KG1 (cell line): ENCODE measurements around the gene TXNDC12.
A peak's percentile ranks its signal among the peaks of the same experiment; 100 is the strongest.
"Not testable (repeated sequence)": the region's sequence is repeated elsewhere in the genome, so short reads cannot be mapped to it uniquely, and the experiment has no call there.

Source experiments
- DNase-seq: peaks from one replicate; lab custom pipeline; 2025; lab: John Stamatoyannopoulos, UW

TXNDC12 gene

DNA sequence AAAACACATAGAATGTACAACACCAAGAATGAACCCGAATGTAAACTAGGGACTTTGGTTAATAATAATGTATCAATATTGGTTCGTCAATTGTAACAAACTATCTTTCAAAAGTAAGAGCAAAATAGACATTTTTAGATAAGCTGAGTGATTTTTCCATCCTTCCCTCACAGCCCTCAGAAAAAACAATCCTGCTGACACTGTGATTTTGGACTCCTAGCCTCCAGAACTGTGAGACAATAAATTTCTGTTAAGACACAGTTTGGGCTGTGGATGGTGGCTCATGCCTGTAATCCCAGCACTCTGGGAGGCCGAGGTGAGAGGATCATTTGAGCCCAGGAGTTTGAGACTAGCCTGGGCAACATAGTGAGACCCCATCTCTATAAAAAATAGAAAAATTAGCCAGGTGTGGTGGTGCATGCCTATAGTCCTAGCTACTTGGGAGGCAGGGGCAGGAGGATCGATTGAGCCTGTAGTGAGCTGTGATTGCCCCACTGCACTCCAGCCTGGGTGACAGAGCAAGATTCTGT lies 9.3 kb downstream of the TXNDC12 start:
- not testable (repeated sequence) for DNase-seq

DNA sequence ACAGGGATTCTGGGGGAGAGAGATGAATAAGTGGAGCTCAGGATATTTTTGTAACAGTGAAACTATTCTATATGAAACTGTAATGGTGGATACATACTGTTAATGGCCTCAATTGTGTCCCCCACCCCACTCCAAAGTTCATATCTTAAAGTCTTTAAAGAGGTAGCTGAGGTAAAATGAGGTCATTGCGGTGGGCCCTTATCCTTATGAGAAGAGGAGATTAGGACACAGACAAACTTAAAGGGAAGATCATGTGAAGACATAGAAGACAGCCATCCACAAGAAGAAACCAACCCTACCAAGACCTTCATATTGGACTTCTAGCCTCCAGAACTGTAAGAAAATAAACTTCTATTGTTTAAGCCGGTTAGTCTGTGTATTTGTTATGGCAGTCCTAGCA lies 9.8 kb downstream of the TXNDC12 start:
- DNase-seq: no peak

DNA sequence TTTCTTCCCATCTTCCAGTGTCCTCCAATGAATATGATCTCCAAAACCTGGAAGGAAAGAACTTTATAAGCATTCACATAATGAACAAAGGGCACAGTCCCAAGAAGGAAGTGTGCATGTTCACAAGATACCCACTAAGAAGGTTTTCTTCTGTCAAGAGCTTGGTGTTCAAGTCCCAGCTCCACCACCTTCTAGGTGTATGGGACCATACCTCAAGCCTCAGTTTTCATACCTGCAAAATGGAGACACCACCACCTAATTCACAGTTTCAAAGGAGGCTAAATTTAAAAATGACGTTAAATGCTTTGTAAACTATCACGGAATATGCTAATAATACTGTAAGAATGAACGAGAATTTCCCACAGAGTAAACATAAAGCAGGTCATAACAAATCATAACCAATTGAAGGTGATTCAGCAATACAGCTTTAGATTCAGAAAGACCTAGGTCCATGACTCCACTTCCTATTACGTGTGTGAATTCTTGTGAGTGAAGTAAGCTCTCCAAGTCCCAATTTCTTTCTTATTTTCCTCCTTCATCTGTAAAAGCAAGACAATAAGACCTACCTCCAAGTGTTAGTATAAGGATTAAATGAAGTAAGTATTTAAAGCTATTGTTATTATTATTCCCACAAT lies 13.3 kb downstream of the TXNDC12 start:
- no peak for DNase-seq

- DNase-seq: no peak
Observed at GRCh38 chr1:52037909-52038308, 17.1 kb downstream of the TXNDC12 start.

DNA sequence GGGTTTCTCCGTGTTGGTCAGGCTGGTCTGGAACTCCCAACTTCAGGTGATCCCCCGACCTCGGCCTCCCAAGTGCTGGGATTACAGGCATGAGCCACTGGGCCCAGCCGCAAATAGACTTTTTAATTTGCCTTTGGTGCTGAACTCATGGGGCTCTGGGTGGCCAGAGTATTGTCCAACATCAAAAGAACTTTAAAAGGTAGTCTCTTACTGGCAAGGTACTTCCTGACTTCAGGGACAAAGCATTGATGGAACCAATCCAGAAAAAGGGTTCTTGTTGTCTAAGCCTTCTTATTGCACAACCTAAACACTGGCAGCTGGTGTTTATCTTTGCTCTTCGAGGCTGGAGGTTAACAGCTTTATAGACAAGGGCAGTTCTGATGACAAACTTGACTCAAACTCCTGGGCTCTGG lies 17.6 kb downstream of the TXNDC12 start:
- DNase-seq: no peak

- no peak for DNase-seq
Observed at GRCh38 chr1:52034050-52034384, 21.0 kb downstream of the TXNDC12 start.

GRCh38 chr1:52033190-52034049 lies 21.6 kb downstream of the TXNDC12 start, which contains the start of gene KTI12:
Gene KTI12, minus strand, starts transcription at chr1:52033810. Its CDS starts 49 bp downstream, at chr1:52033761.
- DNase-seq: peak; percentile 84

- no peak for DNase-seq
Observed at GRCh38 chr1:52032785-52033131, 22.2 kb downstream of the TXNDC12 start.

- DNase-seq: no peak
Observed at GRCh38 chr1:52032124-52032784, 22.7 kb downstream of the TXNDC12 start.

GRCh38 chr1:52028839-52029238 lies 26.2 kb downstream of the TXNDC12 start:
- not testable (repeated sequence) for DNase-seq

GRCh38 chr1:52028328-52028727 lies 26.7 kb downstream of the TXNDC12 start:
- no peak for DNase-seq

DNA sequence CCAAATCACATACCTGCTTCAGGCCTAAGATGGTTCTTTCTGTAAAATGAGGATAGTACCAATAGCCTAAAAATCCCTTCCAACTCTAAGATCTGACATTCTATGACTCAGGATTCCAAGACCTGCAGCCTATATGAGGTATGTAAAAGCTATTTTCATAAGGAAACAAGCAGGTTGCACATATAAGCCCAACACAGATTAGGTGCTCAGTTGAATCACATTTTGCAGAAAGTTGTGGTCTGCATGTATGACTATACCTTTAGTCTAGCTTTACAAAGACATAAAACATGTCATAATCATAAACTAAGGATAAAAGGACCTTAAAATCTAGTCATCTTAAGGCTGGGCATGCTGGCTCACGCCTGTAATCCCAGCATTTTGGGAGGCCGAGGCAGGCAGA lies 28.7 kb downstream of the TXNDC12 start:
- DNase-seq: no peak

- no peak for DNase-seq
Observed at GRCh38 chr1:52022133-52022532, 32.9 kb downstream of the TXNDC12 start.

DNA sequence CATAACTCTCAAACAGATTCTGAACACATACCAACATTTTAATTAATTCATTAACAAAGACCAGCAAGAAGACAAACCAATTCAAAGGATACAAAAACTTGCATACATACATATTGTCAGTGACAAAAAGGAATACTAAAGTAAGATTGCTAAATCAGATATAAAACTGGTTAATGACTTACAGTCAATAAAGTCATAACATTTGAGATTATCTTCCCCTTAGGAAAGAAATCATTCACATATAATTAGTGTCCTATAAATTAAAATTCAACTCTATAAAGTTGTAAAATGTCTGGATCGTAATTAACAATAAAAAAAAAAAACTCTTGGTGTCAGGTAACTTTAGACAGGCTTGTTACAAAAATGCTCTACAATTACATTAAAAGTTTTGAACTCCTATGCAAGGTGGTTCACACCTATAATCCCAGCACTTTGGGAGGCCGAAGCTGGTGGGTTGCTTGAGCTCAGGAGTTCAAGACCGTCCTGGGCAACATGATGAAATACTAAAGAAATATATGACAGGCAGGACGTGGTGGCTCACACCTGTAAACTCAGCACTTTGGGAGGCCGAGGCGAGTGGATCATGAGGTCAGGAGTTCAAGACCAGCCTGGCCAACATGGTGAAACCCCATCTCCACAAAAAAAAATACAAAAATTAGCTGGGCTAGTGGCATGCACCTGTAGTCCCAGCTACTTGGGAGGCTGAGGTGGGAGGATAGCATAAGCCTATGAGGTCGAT lies 46.8 kb downstream of the TXNDC12 start:
- DNase-seq: no peak

DNA sequence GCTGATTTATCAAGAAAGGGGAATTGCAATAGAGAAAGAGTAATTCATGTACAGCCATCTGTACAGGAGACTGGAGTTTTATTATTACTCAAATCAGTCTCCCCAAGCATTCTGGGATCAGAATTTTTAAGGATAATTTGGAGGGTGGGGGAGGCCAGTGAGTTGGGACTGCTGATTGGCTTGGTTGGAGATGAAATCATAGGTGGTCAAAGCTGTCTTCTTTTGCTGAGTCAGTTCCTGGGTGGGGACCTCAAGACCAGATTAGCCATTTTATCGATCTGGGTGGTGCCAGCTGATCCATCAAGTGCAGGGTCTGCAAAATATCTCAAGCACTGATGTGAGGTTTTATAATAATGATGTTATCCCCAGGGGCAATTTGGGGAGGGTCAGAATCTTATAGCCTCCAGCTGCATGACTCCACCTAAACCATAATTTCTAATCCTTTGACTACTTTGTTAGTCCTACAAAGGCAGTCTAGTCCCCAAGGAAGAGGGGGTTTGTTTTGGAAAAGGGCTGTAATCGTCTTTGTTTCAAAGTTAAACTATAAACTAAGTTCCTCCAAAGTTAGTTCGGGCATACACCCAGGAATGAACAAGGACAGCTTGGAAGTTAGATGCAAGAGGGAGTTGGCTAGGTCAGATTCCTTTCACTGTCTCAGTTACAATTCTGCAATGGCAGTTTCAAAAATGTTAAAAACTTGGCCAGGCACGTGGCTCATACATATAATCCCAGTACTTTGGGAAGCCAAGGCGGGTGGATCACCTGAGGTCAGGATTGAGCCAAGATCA lies 47.6 kb downstream of the TXNDC12 start:
- DNase-seq: no peak

DNA sequence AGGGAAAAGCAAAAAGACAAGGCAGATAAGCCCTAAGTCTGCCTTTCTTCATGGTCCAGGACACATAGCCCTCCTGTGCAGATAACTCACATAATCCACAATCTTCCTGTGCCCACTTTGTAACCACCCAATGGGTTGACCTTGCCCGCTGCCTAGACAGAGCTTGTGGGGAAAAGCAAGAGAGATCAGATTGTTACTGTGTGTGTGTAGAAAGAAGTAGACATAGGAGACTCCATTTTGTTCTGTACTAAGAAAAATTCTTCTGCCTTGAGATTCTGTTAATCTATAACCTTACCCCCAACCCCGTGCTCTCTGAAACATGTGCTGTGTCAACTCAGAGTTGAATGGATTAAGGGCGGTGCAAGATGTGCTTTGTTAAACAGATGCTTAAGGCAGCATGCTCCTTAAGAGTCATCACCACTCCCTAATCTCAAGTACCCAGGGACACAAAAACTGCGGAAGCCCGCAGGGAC lies 48.9 kb downstream of the TXNDC12 start:
- DNase-seq: not testable (repeated sequence)

DNA sequence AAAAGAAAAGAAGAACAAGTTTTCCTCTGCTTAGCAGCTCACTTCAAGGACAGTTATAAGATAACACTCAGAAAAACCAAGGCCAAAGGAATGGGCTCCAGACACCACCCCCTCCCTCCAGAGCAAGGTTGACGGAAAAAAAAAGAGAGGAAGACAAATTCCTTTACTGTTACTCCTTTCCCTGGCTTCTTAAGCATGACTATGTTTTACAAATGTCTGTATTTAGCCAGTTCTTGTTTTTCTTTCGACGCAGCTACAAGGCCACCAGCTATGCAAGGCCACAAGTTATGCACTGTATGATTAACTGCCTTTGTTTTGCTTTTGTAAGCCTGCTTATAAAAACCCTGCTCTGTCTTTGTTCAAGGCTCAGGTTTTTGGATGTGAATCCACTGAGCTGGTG lies 49.4 kb downstream of the TXNDC12 start:
- DNase-seq: not testable (repeated sequence)

DNA sequence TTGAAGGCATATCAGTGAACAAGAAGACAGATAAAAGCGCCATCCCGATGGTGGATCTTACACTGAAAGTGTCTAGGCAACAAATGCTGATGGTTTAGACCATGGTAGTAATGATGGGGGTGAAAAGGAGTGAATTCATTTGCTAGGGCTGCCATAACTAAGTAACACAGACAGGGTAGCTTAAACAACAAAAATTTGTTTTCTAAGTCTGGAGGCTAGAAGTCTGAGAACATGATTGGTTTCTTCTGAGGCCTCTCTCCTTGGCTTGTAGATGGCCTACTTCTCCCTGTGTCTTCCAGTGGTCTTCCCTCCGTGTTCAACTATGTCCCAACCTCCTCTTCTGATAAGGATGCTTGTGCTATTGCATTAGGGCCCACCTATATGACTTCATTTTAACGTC lies 51.1 kb downstream of the TXNDC12 start:
- DNase-seq: no peak

DNA sequence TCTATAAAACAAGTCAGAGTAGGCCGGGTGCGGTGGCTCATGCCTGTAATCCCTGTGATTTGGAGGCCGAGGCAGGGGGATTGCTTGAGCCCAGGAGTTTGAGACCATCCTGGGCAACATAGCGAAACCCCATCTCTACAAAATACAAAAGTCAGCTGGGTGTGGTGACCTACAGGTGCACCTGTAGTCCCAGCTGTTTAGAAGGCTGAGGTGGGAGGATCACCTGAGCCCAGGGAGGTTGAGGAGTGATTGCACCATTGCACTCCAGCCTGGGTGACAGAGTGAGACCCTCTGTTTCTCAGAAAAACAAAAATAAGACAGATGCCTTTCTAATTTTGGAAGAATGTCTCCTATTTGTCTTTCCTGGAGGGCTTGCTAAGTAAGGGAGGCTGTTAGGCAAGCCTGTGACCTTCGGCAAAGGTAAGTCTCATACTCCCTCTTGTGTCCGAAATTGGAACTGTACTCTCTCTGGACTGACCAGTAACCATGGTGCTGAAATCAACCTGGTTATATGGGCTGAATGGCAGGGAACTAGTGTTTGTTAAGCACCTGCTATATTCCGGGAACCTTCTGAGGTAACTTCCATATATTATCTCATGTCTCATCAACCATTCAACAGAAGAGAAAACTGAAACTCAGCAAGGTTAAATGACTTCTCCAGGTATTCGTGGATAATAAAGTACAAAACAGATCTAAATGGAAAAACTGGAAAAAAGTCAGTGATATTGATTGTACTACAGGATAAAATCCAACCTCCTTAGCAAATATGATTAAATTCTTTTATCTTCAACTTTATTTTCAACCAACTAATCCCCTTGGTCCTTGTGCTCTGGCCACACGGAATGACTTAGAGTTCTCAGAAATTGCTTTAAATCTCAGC lies 52.7 kb downstream of the TXNDC12 start:
- DNase-seq: peak; percentile 89

DNA sequence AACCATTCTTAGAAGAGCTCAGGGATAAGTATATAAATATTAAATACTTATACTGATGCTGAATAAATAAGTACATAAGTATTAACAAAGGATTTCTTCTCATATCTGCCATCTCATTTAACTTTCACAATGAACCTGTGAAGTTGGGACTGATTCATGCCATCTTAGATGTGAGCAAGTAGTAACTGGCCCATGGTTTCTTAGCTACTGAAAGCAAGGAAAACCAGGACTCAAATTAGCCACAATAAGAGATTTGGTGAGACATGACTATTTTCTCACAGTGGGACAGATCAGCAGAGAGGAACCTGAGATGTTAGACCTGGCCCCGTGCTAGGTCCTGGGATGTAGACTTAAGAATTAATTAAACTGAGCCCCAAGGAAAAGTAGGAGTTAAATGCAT lies 56.3 kb downstream of the TXNDC12 start:
- DNase-seq: no peak
